Spleen (tissue), 11 donors: Measurements from ENCODE around the gene ADAM8. TPM values are rescaled to one million over a fixed set of nuclear protein-coding genes. Genes with fewer than 3 reads are reported as not detected.

Source experiments
- DNase-seq: peaks from one replicate; pipeline ENCODE4 v3.0.0-alpha.2; 2020
- H3K27ac ChIP-seq, 8 donors: fragments of 200-600 bp; sonication (generic) in 7 of 8; 1 replicate in 4 of 8; 2 replicates in 4 of 8; pipeline versions ENCODE4 v1.5.0 to v1.8.0; 2016 to 2021; ENCODE audit warnings: inconsistent platforms in 4 of 8, mild to moderate bottlenecking in 4 of 8, moderate library complexity in 1 of 8
- H3K27me3 ChIP-seq, 7 donors: fragments of 200-600 bp; sonication (generic) in 6 of 7; replicated peaks in 1 of 7; 1 replicate in 4 of 7; 2 replicates in 3 of 7; pipeline versions ENCODE4 v1.5.0 to v1.8.0; 2016 to 2021; ENCODE audit warnings: inconsistent platforms in 3 of 7, mild to moderate bottlenecking in 1 of 7
- H3K36me3 ChIP-seq, 6 donors: fragments of 200-600 bp; sonication (generic) in 5 of 6; 1 replicate in 4 of 6; 2 replicates in 2 of 6; pipeline versions ENCODE4 v1.5.0 to v1.8.0; 2016 to 2021; ENCODE audit warnings: inconsistent platforms in 2 of 6
- H3K4me1 ChIP-seq, 6 donors: fragments of 200-600 bp; sonication (generic) in 5 of 6; 1 replicate in 3 of 6; 2 replicates in 3 of 6; pipeline versions ENCODE4 v1.5.0 to v1.8.0; 2016 to 2021; ENCODE audit warnings: inconsistent platforms in 3 of 6
- H3K4me3 ChIP-seq, 8 donors: fragments of 200-600 bp; sonication (generic) in 7 of 8; 1 replicate in 4 of 8; 2 replicates in 4 of 8; pipeline versions ENCODE4 v1.5.0 to v1.8.0; 2016 to 2021; ENCODE audit warnings: inconsistent platforms in 4 of 8, mild to moderate bottlenecking in 4 of 8, moderate library complexity in 2 of 8
- H3K9me3 ChIP-seq, 8 donors: fragments of 200-600 bp; sonication (generic) in 7 of 8; 1 replicate in 4 of 8; 2 replicates in 4 of 8; pipeline versions ENCODE4 v1.5.0 to v1.8.0; 2016 to 2021; ENCODE audit warnings: inconsistent platforms in 4 of 8
- CTCF ChIP-seq, 11 experiments: fragments of 200-600 bp in 7 of 11; fragments of 450-650 bp in 4 of 11; sonication (generic) in 4 of 11; IDR thresholded peaks in 8 of 11; conservative IDR thresholded peaks in 3 of 11; 1 replicate in 7 of 11; 2 replicates in 4 of 11; pipeline versions ENCODE4 v1.4.0 to v1.8.0; 2016 to 2021; ENCODE audit warnings: antibody characterized with exemption in 11 of 11, inconsistent platforms in 4 of 11, mild to moderate bottlenecking in 1 of 11
- POLR2A ChIP-seq, 3 donors: fragments of 450-650 bp; IDR thresholded peaks; one replicate each; pipeline ENCODE4 v1.5.1; 2017; ENCODE audit warnings: antibody characterized with exemption in 3 of 3, mild to moderate bottlenecking in 1 of 3
- POLR2AphosphoS5 ChIP-seq, 3 donors: sonication (generic); formaldehyde crosslinking; IDR thresholded peaks; one replicate each; pipeline ENCODE4 v1.5.1; 2017; ENCODE audit warnings: antibody characterized with exemption in 3 of 3
- WGBS, 5 donors: extraction: QIAGEN DNeasy Blood & Tissue Kit in 3 of 5; methylation state at CpG; one replicate each; pipeline versions ENCODE4 v1.1.5 to v1.1.7; 2013 to 2018; 5-methylcytosine and 5-hydroxymethylcytosine counted together
- intact Hi-C: fragments of 100-400 bp; cut with DNase I; formaldehyde crosslinking; loops from one replicate; pipeline ENCODE4 v1.15.0; 2023; ENCODE audit warnings: low total_unique reads
- polyA plus RNA-seq, 3 donors: library from polyadenylated mRNA; stranded (reverse); fragments of 200-250 nt; gene quantifications; one replicate each; pipeline ENCODE4 v1.2.1, GENCODE V29; 2013
- total RNA-seq, 7 donors: library from RNA; depleted of rRNA in 3 of 7; stranded (reverse); fragments of >200 nt in 3 of 7; fragmentation: NEBNext Ultra II Directional in 4 of 7; extraction: Animal tissue kit (Norgen Biotek cat#: 25700) in 4 of 7; gene quantifications; one replicate each; pipeline versions ENCODE4 v1.1.0 to v1.2.1, GENCODE V29; 2016 to 2021
- donor health status: healthy with polysubstance abuse.
- donor health status: DM: no; HTN: no; CAD: no; lungs with moderate emphysema.
- donor health status: DM: no; HTN: no; CAD: no.
- donor health status: Bipolar disorder and iron deficiency.
- donor health status: healthy.
- donor health status: DM: no; HTN: no; CAD: no.
- donor health status: DM: yes; HTN: yes; CAD: no.

ADAM8 gene
- total and polyA plus RNA-seq, 10 donors: 10.1 to 177 (median 67.8) TPM

GRCh38 chr10:133272301-133272963 is 4.2 kb downstream of the ADAM8 start:
- peaks cover 0 to 67% (median 62%) of the 10 kb centered on the region in 6 donors for H3K36me3 ChIP-seq
- 80 to 91% (median 88%) methylated on average over 24 to 29 of the region's 29 CpGs for WGBS, 5 donors
- DNase-seq: peak; percentile 78
- H3K27me3 ChIP-seq: peaks cover 0 to 30% (median 7%) of the 10 kb centered on the region in 7 donors
- no peak overlapping the region for H3K4me3 ChIP-seq
- peaks cover 5 to 48% (median 35%) of the 10 kb centered on the region in 6 donors for H3K4me1 ChIP-seq
- no peak overlapping the region for H3K27ac ChIP-seq
- no peaks in the 10 kb centered on the region for H3K9me3 ChIP-seq
- intact Hi-C loops: no loop called here
- TF ChIP-seq POLR2A (IDR thresholded peaks at IDR 0.05) (no peak), CTCF (IDR thresholded peaks at IDR 0.05 in 8 of 11, conservative IDR thresholded peaks at IDR 0.05 in 3 of 11) (no peak), POLR2AphosphoS5 (IDR thresholded peaks at IDR 0.05) (no peak)

- TF ChIP-seq POLR2A (IDR thresholded peaks at IDR 0.05) (no peak), CTCF (IDR thresholded peaks at IDR 0.05 in 8 of 11, conservative IDR thresholded peaks at IDR 0.05 in 3 of 11) (no peak), POLR2AphosphoS5 (IDR thresholded peaks at IDR 0.05) (no peak)
- 83 to 91% (median 88%) methylated on average over 24 to 35 of the region's 35 CpGs for WGBS, 5 donors
- peaks cover 4 to 41% (median 28%) of the 10 kb centered on the region in 6 donors for H3K4me1 ChIP-seq
- no peak overlapping the region for H3K27ac ChIP-seq
- intact Hi-C loops: no loop called here
- peaks cover 0 to 23% (median 7%) of the 10 kb centered on the region in 7 donors for H3K27me3 ChIP-seq
- peak; percentile 79 for DNase-seq
- peaks cover 0 to 74% (median 67%) of the 10 kb centered on the region in 6 donors for H3K36me3 ChIP-seq
- H3K4me3 ChIP-seq: no peak overlapping the region
- H3K9me3 ChIP-seq: no peaks in the 10 kb centered on the region
Observed at GRCh38 chr10:133271521-133272300, 5.0 kb downstream of the ADAM8 start.

- intact Hi-C loops: no loop called here
- no peak overlapping the region for H3K4me3 ChIP-seq
- no peak for TF ChIP-seq POLR2A (IDR thresholded peaks at IDR 0.05)
- no peak for TF ChIP-seq POLR2AphosphoS5 (IDR thresholded peaks at IDR 0.05)
- no peak for TF ChIP-seq CTCF (IDR thresholded peaks at IDR 0.05 in 8 of 11, conservative IDR thresholded peaks at IDR 0.05 in 3 of 11)
- no peak for DNase-seq
- H3K36me3 ChIP-seq: peaks cover 0 to 83% (median 69%) of the 10 kb centered on the region in 6 donors
- no peak overlapping the region for H3K27ac ChIP-seq
- H3K27me3 ChIP-seq: peaks cover 0 to 15% (median 0%) of the 10 kb centered on the region in 7 donors
- H3K4me1 ChIP-seq: peaks cover under 1 to 36% (median 19%) of the 10 kb centered on the region in 6 donors
- 89 to 96% (median 93%) methylated on average over 2 to 19 of the region's 19 CpGs; no CpG with 5 or more reads in 1 of the 5 donors for WGBS, 5 donors
- H3K9me3 ChIP-seq: no peaks in the 10 kb centered on the region
Observed at GRCh38 chr10:133270773-133271297, 5.8 kb downstream of the ADAM8 start.
